K562 (cell line): ENCODE results near the gene WRAP53. TPM values are rescaled to one million over a fixed set of nuclear protein-coding genes. Genes with fewer than 3 reads are reported as not detected.

Experiments used
- ATF6 ChIP-seq: sonication (generic); formaldehyde crosslinking; IDR thresholded peaks from 2 replicates; pipeline ENCODE4 v1.4.0; 2020; ENCODE audit warnings: mild to moderate bottlenecking, missing genetic modification reagents
- ESRRB ChIP-seq: fragments of 250-450 bp; sonication (Bioruptor Pico); IDR thresholded peaks from 2 replicates; pipeline ENCODE4 v1.5.0; 2020; ENCODE audit warnings: mild to moderate bottlenecking, moderate library complexity, borderline replicate concordance
- HCFC1 ChIP-seq: IDR thresholded peaks from 2 replicates; pipeline ENCODE4 v1.6.1; 2012; ENCODE audit warnings: low read depth, low read length, improper control_type of control experiment
- HDAC1 ChIP-seq, 2 experiments: fragments of 450-650 bp; IDR thresholded peaks; 2 replicates each; pipeline ENCODE4 v1.6.1; 2016 to 2017; ENCODE audit warnings: inconsistent platforms in 1 of 2, mild to moderate bottlenecking in 1 of 2, moderate library complexity in 1 of 2
- HMBOX1 ChIP-seq: sonication (generic); IDR thresholded peaks from 2 replicates; pipeline ENCODE4 v1.6.1; 2016
- MAFK ChIP-seq: IDR thresholded peaks from 2 replicates; pipeline ENCODE4 v1.6.1; 2011; ENCODE audit warnings: low read length, improper control_type of control experiment
- NFRKB ChIP-seq: fragments of 450-650 bp; IDR thresholded peaks from 2 replicates; pipeline ENCODE4 v1.6.1; 2016; ENCODE audit warnings: low read depth
- POLR3A ChIP-seq: IDR thresholded peaks from 2 replicates; pipeline ENCODE4 v1.6.1; 2011; ENCODE audit warnings: borderline replicate concordance, mild to moderate bottlenecking, moderate library complexity; ENCODE audit not compliant: insufficient read length, insufficient read depth; ENCODE audit errors: extremely low read depth
- POLR3G ChIP-seq: IDR thresholded peaks from 2 replicates; pipeline ENCODE4 v1.6.1; 2011; ENCODE audit not compliant: insufficient read length, insufficient replicate concordance; ENCODE audit errors: extremely low read depth
- RFX7 ChIP-seq: fragments of 250-450 bp; sonication (Bioruptor Pico); IDR thresholded peaks from 2 replicates; pipeline ENCODE4 v1.5.1; 2021; ENCODE audit warnings: mild to moderate bottlenecking
- RREB1 ChIP-seq: fragments of 250-450 bp; sonication (Bioruptor Pico); IDR thresholded peaks from 2 replicates; pipeline ENCODE4 v1.4.0; 2020
- SP1 ChIP-seq: sonication (generic); formaldehyde crosslinking; IDR thresholded peaks from 2 replicates; pipeline ENCODE4 v1.8.1; 2022; ENCODE audit warnings: mild to moderate bottlenecking, missing genetic modification reagents
- UBTF ChIP-seq, 2 experiments: IDR thresholded peaks; 2 replicates each; pipeline ENCODE4 v1.6.1; 2012; ENCODE audit warnings: improper control_type of control experiment in 2 of 2, low read depth in 2 of 2, low read length in 2 of 2, borderline replicate concordance in 1 of 2
- ZKSCAN3 ChIP-seq: fragments of 250-450 bp; sonication (Bioruptor Pico); IDR thresholded peaks from 2 replicates; pipeline ENCODE4 v1.4.0; 2020
- ZNF75A ChIP-seq: fragments of 450-650 bp; formaldehyde crosslinking; IDR thresholded peaks from 2 replicates; pipeline ENCODE4 v1.4.0; 2020; ENCODE audit warnings: mild to moderate bottlenecking
- ZNF77 ChIP-seq: fragments of 250-450 bp; sonication (Bioruptor Pico); IDR thresholded peaks from 2 replicates; pipeline ENCODE4 v1.5.0; 2020
- polyA plus RNA-seq, 8 experiments: library from polyadenylated mRNA; depleted of rRNA in 4 of 8; stranded (reverse) in 5 of 8; unstranded in 3 of 8; fragments of >200 nt; fragmentation: Nextera tagmentation in 2 of 8; fragmentation: Illumina TruSeq in 1 of 8; extraction: Ambion mirVana in 2 of 8; extraction: Trizol in 1 of 8; gene quantifications; 2 replicates each; pipeline versions ENCODE4 v1.2.1 to v1.2.3, GENCODE V29; 2011 to 2014; ENCODE audit warnings: inconsistent platforms in 1 of 8, missing spikeins in 1 of 8
- total RNA-seq, 7 experiments: library from RNA; depleted of rRNA in 6 of 7; stranded (reverse); fragments of >200 nt in 6 of 7; fragmentation: Illumina TruSeq in 2 of 7; extraction: Trizol in 2 of 7; gene quantifications; 2 replicates each; pipeline versions ENCODE4 v1.2.1 to v1.2.3, GENCODE V29; 2011 to 2021; ENCODE audit warnings: low replicate concordance in 1 of 7

WRAP53 gene
- total and polyA plus RNA-seq, 9 of the 15 experiments (the other 6 are each of a cell fraction or from before 2014, with no cell fraction given): 0.72 to 18.2 (median 13.4) TPM

GRCh38 chr17:7687072-7687907 lies 987 bp upstream of the WRAP53 start, which contains the start of gene TP53 (continued):
- TF ChIP-seq RREB1: no peak
- no peak for TF ChIP-seq ZNF75A (CRISPR knock-in tag)
- TF ChIP-seq HMBOX1: no peak
- no peak for TF ChIP-seq RFX7 (CRISPR knock-in tag)
- TF ChIP-seq ESRRB (CRISPR knock-in tag): no peak
- TF ChIP-seq MAFK: no peak
- peak; percentile 91 for TF ChIP-seq HCFC1
- no peak for TF ChIP-seq ZNF77 (CRISPR knock-in tag)
- peak in 1 of 2 experiments; percentile 61; a peak in 2 of 4 replicates for TF ChIP-seq HDAC1 (IDR thresholded peaks at IDR 0.05)
- no peak for TF ChIP-seq ZKSCAN3 (CRISPR knock-in tag)
- TF ChIP-seq SP1 (CRISPR knock-in tag): peak; percentile 74; the same call in 1 of the 2 replicates
- 0 out of 2 replicates have a peak, but pooled peaks have one; percentile 81 for TF ChIP-seq NFRKB
- 0 out of 2 replicates have a peak, but pooled peaks have one; percentile 13 for TF ChIP-seq ATF6 (CRISPR knock-in tag)
- TF ChIP-seq POLR3A: no peak
- TF ChIP-seq UBTF (IDR thresholded peaks at IDR 0.05; ENCODE audit: borderline replicate concordance in 1 of 2, low read depth in 2 of 2, low read length in 2 of 2): 0 out of 4 replicates have a peak, but pooled peaks of 1 of the 2 experiments have one; percentile 45
- no peak for TF ChIP-seq POLR3G
